Activated CD4-positive, alpha-beta T cell treated with anti-CD3 and anti-CD28 coated beads, Interleukin-2, amount 50 U/mL, for 16 hours (primary cell): ENCODE data around the gene WDR75.
"Not testable (repeated sequence)": the region's sequence is repeated elsewhere in the genome, so short reads cannot be mapped to it uniquely, and the experiment has no call there.

Experiments used
- DNase-seq: peaks from one replicate; pipeline ENCODE4 v3.0.0-alpha.2; 2020

The WDR75 gene

GRCh38 chr2:189440947-189441708, at the start of gene WDR75:
Gene WDR75 (plus strand): TSS chr2:189441474. CDS start chr2:189441493, 19 bp downstream.
- DNase-seq = peak; percentile 94

GRCh38 chr2:189393440-189394111, 47.7 kb upstream of the WDR75 start:
- no peak for DNase-seq

DNA sequence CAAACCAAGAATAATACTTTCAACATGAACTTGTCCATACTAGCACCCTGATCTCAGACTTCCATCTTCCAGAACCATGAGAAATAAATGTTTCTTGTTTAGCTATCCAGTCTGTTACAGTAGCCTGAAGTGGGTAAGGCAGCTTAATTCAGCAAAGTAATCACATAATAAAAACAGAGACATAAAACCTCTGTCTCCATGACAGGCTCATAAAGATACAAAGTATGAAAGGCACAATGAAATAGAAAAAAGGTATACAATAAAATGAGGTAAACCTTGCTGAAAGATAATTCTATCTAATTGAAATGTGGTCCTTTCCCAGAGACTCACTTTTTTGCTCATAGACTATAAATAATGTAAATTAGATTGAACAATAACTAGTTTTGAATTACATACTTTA, 46.7 kb upstream of the WDR75 start:
- no peak for DNase-seq

DNA sequence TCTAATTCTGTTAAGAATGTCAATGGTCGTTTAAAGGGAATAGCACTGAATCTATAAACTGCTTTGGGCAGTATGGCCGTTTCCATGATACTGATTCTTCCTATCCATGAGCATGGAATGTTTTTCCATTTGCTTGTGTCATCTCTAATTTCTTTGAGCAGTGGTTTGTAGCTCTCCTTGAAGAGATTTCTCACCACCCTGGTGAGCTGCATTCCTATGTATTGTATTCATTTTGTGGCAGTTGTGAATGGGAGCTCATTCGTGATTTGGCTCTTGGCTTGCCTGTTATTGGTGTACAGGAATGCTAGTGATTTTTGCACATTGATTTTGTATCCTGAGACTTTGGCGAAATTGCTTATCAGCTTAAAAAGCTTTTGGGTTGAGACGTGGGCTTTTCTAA, 38.3 kb upstream of the WDR75 start:
- DNase-seq = no peak

DNA sequence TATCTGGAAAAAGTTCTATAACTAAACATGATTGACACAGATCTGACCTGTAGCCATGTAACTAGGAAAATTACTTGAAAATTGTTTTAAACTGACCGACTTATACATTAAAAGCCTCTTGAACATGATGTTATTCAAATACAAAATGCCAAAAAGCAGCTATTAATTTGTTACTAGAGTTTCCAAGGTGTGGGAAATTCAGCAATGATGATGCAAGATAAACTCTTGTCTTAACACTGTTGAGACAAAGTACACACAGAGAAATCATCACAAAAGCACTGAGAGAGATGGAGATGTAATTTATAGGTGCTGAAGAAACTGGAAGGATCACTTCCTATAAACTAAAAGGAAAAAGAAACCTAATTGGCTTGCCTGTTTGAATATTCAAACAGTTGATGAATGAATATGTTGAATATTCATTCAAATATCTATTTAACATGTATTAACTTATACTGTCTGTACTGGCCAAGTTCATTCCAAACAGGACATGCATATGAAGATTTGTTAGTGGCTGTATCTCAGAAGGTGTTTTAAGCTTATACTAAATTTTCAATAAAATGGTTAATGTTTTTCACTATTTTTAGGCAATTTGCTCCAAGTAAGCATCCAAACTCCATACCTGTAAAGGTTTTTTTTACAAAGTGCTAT, 34.6 kb upstream of the WDR75 start:
- no peak for DNase-seq

- no peak for DNase-seq
Observed at GRCh38 chr2:189407281-189408209, 33.7 kb upstream of the WDR75 start.

DNA sequence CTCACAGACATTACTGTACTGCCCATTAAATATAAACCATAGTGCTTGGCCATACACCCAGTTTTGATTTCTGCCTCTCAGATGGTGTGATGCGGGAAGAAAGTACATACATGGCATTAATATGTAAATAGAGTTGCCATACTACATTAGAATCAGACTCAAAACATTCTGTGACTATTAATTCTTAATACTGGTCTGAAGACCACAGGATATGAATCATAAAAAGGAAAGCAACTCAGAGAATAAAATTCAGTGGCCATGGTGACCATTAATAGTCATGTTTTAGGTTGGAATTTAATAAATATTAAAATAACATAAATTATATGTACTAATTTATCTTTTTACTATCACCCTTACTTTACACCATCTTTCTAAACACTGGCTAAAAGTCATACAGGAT, 33.0 kb upstream of the WDR75 start:
- DNase-seq = no peak

DNA sequence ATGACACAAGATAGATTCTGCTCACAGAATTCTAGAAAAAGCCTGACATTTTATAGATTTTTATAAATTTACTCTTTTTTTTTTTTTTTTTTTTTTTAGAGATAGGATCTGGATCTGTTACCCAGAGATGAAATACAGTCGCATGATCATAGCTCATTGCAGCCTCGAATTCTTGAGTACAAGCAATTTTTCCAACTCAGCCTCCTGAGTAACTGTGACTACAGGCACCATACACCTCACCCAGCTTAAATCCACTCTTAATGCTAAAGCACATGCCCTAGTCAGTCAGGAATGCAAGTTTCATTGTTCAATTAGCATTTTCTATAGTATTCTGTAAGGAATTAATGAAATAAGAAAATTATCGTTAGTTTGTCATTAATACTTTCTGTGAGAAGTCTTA, 32.1 kb upstream of the WDR75 start:
- no peak for DNase-seq

DNA sequence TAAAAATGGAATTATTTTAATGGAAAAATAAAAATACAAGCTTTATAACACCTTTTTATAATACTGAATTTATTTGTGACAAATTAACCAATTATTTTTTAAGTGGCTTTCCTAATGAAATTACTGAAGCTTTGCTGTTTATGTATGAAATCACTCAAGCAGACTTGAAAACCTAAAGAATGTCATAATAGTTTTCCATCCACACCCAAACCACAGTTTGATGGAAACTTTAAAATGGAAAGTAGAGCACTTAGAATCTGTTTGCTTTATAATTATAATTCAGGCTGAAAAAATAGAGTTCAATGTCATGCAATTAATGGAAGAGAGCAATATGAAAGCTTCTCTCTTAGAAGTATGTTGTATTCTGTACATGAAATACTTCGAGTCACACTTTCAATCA, 31.6 kb upstream of the WDR75 start:
- no peak for DNase-seq

DNA sequence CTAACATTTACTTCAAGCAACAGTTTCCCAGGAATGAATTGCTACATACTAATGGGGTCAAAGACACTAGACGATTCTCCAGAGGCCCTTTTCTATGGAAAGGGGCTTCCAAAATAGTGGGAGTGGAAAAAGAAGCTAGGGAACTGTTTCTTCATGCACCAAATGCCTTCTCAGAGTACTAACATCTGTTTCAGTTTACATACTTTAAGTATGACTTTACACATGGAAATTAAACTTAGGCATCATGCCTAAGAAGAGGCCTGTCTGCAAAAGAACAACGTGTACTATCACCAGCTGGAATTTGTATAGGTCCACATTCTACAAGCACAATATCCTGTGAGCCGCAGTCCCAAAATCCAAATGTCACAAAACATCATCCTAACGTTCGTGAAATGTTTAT, 29.4 kb upstream of the WDR75 start:
- DNase-seq = no peak

- DNase-seq = peak; percentile 46
Observed at GRCh38 chr2:189412330-189412953, 28.8 kb upstream of the WDR75 start.

DNA sequence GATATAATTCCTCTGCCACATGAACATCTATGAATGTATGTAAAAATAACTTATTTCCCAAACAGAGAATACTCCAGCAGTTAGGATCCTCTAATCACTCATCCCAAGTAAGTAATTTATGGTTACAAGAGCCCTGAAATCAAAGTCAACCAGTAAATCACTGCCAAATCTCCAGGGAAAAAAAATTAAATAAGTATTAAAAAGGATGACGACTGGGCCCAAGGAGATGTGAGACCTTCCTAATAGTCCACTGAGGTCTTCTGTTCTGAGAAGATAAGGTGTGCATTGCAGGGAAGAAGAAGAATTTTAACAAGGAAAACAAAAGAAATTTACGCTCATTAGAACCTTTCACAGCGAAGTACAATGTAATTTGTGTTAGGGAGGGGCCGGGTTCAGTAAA, 28.0 kb upstream of the WDR75 start:
- DNase-seq = no peak

GRCh38 chr2:189421644-189422043, 19.6 kb upstream of the WDR75 start:
- no peak for DNase-seq

- no peak for DNase-seq
Observed at GRCh38 chr2:189424961-189425360, 16.3 kb upstream of the WDR75 start.

- DNase-seq = no peak
Observed at GRCh38 chr2:189425676-189426075, 15.6 kb upstream of the WDR75 start.

GRCh38 chr2:189426886-189427285, 14.4 kb upstream of the WDR75 start:
- no peak for DNase-seq

- DNase-seq = no peak
Observed at GRCh38 chr2:189427872-189428271, 13.4 kb upstream of the WDR75 start.

DNA sequence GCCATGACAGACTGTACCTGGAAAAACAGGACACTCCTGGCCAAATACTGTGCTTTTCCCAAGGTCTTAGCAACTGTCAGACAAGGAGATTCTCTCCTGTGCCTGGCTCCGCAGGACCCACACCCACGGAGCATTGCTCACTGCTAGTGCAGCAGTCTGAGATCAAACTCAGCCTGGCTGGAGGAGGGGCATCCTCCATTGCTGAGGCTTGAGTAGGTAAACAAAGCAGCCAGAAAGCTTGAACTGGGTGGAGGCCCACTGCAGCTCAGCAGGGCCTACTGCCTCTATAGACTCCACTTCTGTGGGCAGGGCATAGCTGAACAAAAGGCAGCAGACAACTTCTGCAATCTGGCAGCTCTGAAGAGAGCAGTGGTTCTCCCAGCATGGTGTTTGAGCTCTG, 10.8 kb upstream of the WDR75 start:
- DNase-seq = not testable (repeated sequence)

DNA sequence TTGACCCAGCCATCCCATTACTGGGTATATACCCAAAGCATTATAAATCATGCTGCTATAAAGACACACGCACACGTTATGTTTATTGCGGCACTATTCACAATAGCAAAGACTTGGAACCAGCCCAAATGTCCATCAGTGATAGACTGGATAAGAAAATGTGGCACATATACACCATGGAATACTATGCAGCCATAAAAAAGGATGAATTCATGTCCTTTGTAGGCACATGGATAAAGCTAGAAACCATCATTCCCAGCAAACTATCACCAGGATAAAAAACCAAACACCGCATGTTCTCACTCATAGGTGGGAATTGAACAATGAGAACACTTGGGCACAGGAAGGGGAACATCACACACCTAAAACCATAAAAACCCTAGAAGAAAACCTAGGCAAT, 5.5 kb upstream of the WDR75 start:
- DNase-seq = not testable (repeated sequence)

- peak; percentile 20 for DNase-seq
Observed at GRCh38 chr2:189437926-189438325, 3.3 kb upstream of the WDR75 start.

GRCh38 chr2:189439342-189439741, 1.9 kb upstream of the WDR75 start:
- no peak for DNase-seq

GRCh38 chr2:189440644-189440946, 679 bp upstream of the WDR75 start:
- DNase-seq = no peak

GRCh38 chr2:189441709-189442074, 418 bp downstream of the WDR75 start:
- DNase-seq = no peak
